Hepatocyte (in vitro differentiated cells): ENCODE results near the gene METRNL. TPM values are rescaled to one million over a fixed set of nuclear protein-coding genes. Genes with fewer than 3 reads are reported as not detected.

Source experiments
- DNase-seq: peaks from one replicate; pipeline ENCODE4 v3.0.0-alpha.2; 2016; ENCODE audit warnings: low spot score
- H2AFZ ChIP-seq: fragments of 200-600 bp; sonication (generic); 2 replicates; pipeline ENCODE4 v1.6.0; 2016; ENCODE audit warnings: antibody characterized with exemption, mild to moderate bottlenecking
- H3K27ac ChIP-seq: fragments of 200-600 bp; sonication (generic); 2 replicates; pipeline ENCODE4 v1.5.1; 2016; ENCODE audit warnings: mild to moderate bottlenecking
- H3K27me3 ChIP-seq: fragments of 200-600 bp; sonication (generic); 2 replicates; pipeline ENCODE4 v1.6.1; 2016
- H3K36me3 ChIP-seq: fragments of 200-600 bp; sonication (generic); replicated peaks from 2 replicates; pipeline ENCODE4 v1.5.1; 2016; ENCODE audit warnings: low read depth; ENCODE audit not compliant: insufficient read depth
- H3K4me1 ChIP-seq: fragments of 200-600 bp; sonication (generic); 2 replicates; pipeline ENCODE4 v1.5.1; 2016; ENCODE audit warnings: mild to moderate bottlenecking, moderate library complexity; ENCODE audit not compliant: insufficient read depth
- H3K4me2 ChIP-seq: fragments of 200-600 bp; sonication (generic); 2 replicates; pipeline ENCODE4 v1.6.0; 2016
- H3K4me3 ChIP-seq: fragments of 200-600 bp; sonication (generic); 2 replicates; pipeline ENCODE4 v1.5.1; 2016; ENCODE audit warnings: mild to moderate bottlenecking
- H3K79me2 ChIP-seq: fragments of 200-600 bp; sonication (generic); 2 replicates; pipeline ENCODE4 v1.6.0; 2017; ENCODE audit warnings: mild to moderate bottlenecking
- H3K9me2 ChIP-seq: fragments of 200-600 bp; sonication (generic); replicated peaks from 2 replicates; pipeline ENCODE4 v1.6.0; 2017; ENCODE audit warnings: mild to moderate bottlenecking; ENCODE audit not compliant: insufficient read depth
- H3K9me3 ChIP-seq: fragments of 200-600 bp; sonication (generic); 2 replicates; pipeline ENCODE4 v1.5.1; 2016; ENCODE audit warnings: low read depth, mild to moderate bottlenecking
- H4K20me1 ChIP-seq: fragments of 200-600 bp; sonication (generic); 2 replicates; pipeline ENCODE4 v1.6.0; 2016; ENCODE audit warnings: mild to moderate bottlenecking; ENCODE audit not compliant: insufficient read depth, poor library complexity, severe bottlenecking
- CTCF ChIP-seq: fragments of 200-600 bp; sonication (generic); IDR thresholded peaks from 2 replicates; pipeline ENCODE4 v1.5.1; 2016; ENCODE audit warnings: antibody characterized with exemption, mild to moderate bottlenecking; ENCODE audit not compliant: poor library complexity
- EZH2 ChIP-seq: fragments of 200-600 bp; sonication (generic); IDR thresholded peaks from 2 replicates; pipeline ENCODE4 v1.6.1; 2016; ENCODE audit warnings: antibody characterized with exemption, mild to moderate bottlenecking, borderline replicate concordance
- EZH2phosphoT487 ChIP-seq: fragments of 200-600 bp; sonication (generic); IDR thresholded peaks from one replicate; pipeline ENCODE4 v1.6.1; 2018; ENCODE audit warnings: antibody characterized with exemption, mild to moderate bottlenecking, low read depth, moderate library complexity; ENCODE audit not compliant: unreplicated experiment, severe bottlenecking
- WGBS: methylation state at CpG from one replicate; pipeline ENCODE4 v1.1.6; 2016; ENCODE audit warnings: low lambda C conversion rate; ENCODE audit errors: missing lambda C conversion rate; 5-methylcytosine and 5-hydroxymethylcytosine counted together
- polyA plus RNA-seq: library from polyadenylated mRNA; unstranded; fragments of >200 nt; fragmentation: Nextera tagmentation; extraction: Ambion mirVana; gene quantifications from 2 replicates; pipeline ENCODE4 v1.2.1, GENCODE V29; 2016
- total RNA-seq: library from RNA; depleted of rRNA; stranded (reverse); fragments of >200 nt; gene quantifications from 2 replicates; pipeline ENCODE4 v1.2.3, GENCODE V29; 2014

METRNL gene
- total and polyA plus RNA-seq, 2 experiments from 2014 or later, result 97.2 to 164 TPM

GRCh38 chr17:83069931-83070742, 9.3 kb upstream of the METRNL start:
- no peak overlapping the region for H3K4me3 ChIP-seq
- 90% methylated on average over 23 of the region's 35 CpGs for WGBS
- no peak for TF ChIP-seq EZH2
- no peak for TF ChIP-seq EZH2phosphoT487
- no peak for TF ChIP-seq CTCF
- no peaks in the 10 kb centered on the region for H3K79me2 ChIP-seq
- no peaks in the 10 kb centered on the region for H3K36me3 ChIP-seq
- no peak for DNase-seq
- no peaks in the 10 kb centered on the region for H3K4me1 ChIP-seq
- no peak overlapping the region for H2AFZ ChIP-seq
- no peak overlapping the region for H3K4me2 ChIP-seq
- no peaks in the 10 kb centered on the region for H4K20me1 ChIP-seq
- no peaks in the 10 kb centered on the region for H3K9me2 ChIP-seq
- no peaks in the 10 kb centered on the region for H3K27me3 ChIP-seq
- no peaks in the 10 kb centered on the region for H3K9me3 ChIP-seq
- H3K27ac ChIP-seq, result no peak overlapping the region

- TF ChIP-seq EZH2phosphoT487, result no peak
- TF ChIP-seq CTCF, result no peak
- no peak for TF ChIP-seq EZH2
- 96% methylated on average over 16 of the region's 16 CpGs for WGBS
These were observed 8.5 kb upstream of the METRNL start for GRCh38 chr17:83070800-83071341.

GRCh38 chr17:83071365-83071764, 8.0 kb upstream of the METRNL start:
- Histone ChIP-seq H3K27me3 (no peaks in the 10 kb centered on the region), H3K9me3 (no peaks in the 10 kb centered on the region), H2AFZ (no peak overlapping the region), H3K9me2 (no peaks in the 10 kb centered on the region), H4K20me1 (no peaks in the 10 kb centered on the region), H3K4me3 (no peak overlapping the region), H3K4me2 (no peak overlapping the region), H3K36me3 (no peaks in the 10 kb centered on the region), H3K4me1 (no peaks in the 10 kb centered on the region), H3K27ac (no peak overlapping the region), H3K79me2 (no peaks in the 10 kb centered on the region)
- TF ChIP-seq EZH2phosphoT487 (no peak), EZH2 (no peak), CTCF (no peak)
- 91% methylated on average over 12 of the region's 12 CpGs for WGBS
- no peak for DNase-seq

More at GRCh38 chr17:83070800-83071341, 8.5 kb upstream of the METRNL start:
- Histone ChIP-seq H4K20me1 (no peaks in the 10 kb centered on the region), H3K27ac (no peak overlapping the region), H3K79me2 (no peaks in the 10 kb centered on the region), H3K36me3 (no peaks in the 10 kb centered on the region), H3K4me3 (no peak overlapping the region), H3K4me2 (no peak overlapping the region), H3K27me3 (no peaks in the 10 kb centered on the region), H2AFZ (no peak overlapping the region), H3K9me3 (no peaks in the 10 kb centered on the region), H3K4me1 (no peaks in the 10 kb centered on the region), H3K9me2 (no peaks in the 10 kb centered on the region)
- DNase-seq, result no peak
